Measurements from ENCODE around the gene DBH.

The DBH gene

DNA sequence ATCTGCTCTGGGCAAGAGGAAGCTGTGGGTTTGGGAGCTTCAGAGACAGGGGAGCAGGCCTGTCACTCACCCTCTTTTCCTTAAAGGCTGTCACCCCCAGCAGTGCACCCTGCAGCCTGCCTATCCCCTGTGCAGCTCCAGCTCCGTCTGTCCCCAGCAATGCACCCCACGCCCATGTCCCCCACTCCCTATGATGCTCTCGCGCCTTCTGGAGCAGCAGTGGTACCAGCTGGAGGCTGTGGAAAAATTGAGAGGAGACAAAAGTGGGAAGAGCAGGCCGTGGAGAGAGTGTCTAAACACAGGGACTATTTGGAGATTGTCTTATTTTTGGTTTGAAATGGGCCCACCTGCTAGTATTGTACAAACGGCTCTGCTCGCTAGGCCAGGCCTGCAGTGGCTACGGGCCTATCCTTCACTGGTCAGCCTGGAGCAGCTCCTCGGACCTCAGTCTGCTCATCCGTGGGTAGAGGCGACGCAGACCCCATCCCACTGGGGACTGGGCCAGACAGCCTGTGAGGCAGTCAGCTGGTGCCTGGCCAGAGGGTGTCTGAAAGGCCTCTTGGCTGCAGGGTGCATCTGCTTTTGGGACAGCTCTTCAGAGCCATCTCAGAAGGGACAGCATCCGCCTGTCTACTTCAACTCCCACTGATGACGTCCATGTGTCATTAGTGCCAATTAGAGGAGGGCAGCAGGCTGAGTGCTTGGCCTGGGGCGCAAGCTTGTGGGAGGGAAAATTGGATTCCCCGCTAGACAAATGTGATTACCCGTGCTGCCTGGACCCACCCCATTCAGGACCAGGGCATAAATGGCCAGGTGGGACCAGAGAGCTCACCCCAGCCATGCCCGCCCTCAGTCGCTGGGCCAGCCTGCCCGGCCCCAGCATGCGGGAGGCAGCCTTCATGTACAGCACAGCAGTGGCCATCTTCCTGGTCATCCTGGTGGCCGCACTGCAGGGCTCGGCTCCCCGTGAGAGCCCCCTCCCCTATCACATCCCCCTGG is at the start of gene DBH:
DBH (plus strand) TSS at position 831 of the 999 bp plus-strand sequence; CDS start at position 840, 9 bp downstream.
- DNase-seq = no peak

DNA sequence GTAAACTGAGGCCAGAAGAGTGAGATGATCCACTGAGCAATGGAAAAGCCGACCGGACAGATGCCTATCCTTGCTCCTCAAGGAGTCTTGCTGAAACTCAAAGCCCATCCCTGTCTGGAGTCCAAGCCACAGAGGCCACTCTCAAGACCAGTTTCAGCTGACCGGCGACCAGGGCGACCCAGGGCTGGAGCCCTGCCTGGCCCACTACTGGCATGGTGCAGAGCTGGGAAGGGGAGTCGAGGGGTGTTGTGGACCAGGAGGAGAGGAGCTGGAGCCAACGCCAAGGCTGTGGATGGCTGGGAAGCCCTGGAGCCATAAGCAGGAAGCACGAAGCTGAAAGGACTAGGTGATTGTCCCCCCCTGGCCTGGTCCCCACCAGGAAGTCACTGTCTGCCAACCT is 49.1 kb upstream of the DBH start:
- no peak for DNase-seq

DNA sequence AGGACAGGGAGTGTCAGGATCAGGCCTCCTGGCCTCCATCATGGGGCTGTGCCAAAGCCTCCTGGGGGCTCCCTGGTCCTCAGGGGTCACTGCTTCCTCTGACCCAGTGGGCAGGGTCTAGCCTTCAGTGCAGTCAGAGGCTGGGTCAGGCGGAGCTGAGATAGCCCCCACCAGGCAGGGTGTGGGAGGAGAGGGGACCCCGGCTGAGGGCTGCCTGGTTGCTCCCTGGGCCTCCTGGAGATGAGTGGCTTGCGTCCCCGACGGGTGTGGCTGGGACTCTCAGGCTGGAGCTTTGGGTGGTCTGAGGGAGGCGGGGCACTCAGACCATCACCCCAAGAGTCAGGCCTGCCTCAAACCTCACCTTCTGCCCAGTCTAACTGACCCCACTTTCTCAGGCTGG is 48.7 kb upstream of the DBH start:
- no peak for DNase-seq

DNA sequence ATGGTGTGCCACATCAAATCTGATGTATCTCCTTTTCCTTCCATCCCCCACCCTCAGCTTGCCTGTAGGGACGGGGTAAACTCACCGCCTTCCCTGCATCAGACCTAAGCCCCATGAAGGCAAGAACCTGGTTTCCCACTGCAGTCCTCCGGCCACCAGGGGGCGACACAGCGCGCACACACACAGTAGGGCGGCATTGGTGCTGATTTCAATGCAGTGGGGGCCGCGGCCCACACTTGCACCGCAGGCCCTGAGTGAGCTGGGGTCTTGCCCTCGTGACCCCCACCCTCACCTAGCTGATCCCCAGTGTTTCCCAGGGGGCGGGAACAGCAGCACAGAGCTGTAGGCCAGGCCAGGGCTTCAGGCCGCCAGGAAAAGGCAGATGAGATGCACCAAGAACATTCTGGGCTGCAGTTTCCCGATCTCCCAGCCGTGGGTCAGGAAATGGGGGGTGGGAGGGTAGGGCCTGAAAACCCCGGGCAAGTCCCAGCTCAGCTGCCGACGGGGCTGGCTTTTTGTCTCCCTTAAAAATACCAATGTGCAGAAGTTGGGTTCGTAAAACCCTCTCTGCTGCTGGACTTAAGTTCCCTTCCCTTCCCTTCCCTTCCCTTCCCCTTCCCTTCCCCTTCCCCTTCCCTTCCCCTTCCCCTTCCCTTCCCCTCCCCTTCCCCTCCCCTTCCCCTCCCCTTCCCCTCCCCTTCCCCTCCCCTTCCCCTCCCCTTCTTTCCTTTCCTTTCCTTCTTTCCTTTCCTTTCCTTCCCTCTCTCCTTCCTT is 46.5 kb upstream of the DBH start:
- DNase-seq = no peak

DNA sequence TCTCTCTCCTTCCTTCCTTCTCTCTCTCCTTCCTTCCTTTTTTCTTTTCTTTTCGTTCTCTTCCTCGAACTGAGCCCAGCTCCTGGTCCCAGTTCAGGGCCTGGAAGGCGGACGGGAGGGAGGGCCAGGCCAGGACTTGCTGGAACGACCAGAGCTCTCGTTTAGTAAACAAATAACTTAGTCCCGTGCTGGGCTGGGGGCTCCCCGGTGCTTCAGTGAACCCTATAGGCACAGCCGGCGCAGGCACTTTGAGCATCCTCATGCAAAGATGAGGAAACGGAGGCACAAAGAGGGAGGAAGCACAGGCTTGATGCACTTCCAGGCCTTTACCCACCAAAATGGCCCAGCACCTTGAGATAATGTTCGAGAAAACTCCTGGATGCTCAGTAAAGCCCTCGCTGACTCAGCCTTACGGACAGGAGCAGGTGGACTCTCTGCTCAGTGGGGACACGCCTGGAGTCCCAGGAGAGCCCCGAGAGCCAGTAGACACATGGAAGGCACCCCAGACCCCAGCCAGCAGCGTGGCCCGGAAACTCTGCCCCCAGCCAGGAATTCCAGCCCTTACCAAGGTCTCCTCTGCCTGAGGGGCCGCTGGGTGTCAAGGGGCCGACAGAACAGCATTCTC is 45.8 kb upstream of the DBH start:
- no peak for DNase-seq

DNA sequence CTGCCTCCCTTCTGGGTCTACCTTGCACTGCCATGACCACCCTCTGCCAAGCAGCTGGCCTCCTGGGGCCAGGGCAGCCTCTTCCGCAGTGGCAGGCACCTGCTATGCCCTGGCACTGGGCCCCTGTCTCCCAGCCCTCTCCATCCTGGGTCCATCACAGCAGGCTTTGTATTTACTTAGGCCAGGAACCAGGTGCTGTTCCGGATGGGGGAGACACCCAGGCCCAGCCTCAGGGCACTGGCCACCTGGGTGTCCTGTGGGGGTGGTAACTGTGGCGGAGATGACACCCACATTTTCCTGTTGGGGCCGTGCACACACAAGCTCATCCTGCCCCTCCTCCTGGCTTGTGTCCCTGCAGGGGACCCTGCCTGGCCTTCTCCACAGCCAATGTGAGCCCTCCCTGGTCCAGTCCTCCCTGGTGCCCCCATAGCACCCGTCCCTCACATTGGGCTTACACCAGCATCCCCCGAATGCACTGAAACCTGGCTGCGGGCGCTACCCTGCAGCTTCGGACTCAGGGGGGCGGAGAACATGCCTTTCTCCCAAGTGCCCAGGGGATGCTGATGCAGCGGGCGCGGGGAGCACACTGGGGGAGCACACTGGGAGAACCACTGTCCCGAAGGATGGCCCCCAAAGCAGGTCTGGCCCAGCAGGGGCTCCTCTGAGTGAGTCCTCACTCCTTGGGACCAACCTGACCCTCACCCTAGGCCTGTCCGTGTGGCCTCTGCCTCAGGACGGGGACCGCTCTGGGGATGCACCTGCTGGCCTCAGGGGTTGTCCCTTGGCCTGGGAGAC is 44.9 kb upstream of the DBH start:
- peak; percentile 88 for DNase-seq

DNA sequence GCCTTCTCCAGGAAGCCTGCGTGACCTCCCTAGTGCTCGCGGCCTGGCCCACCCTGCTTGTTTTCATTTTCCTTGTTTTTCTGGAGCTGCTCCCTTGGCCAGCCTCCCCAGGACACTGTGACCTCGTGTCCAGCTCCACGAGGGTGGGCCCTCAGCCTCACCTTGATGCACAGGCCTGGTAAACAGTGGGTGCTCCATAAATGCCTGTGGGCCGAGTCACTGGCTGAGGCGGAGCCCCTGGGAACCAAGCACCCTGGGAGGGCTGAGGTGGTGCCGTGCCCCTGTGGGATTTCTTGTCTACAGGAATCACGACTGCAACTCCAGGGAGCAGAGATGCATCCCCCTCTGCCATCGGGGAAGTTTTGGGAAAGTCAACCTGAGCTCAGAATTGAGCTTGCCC is 44.2 kb upstream of the DBH start:
- DNase-seq = no peak

DNA sequence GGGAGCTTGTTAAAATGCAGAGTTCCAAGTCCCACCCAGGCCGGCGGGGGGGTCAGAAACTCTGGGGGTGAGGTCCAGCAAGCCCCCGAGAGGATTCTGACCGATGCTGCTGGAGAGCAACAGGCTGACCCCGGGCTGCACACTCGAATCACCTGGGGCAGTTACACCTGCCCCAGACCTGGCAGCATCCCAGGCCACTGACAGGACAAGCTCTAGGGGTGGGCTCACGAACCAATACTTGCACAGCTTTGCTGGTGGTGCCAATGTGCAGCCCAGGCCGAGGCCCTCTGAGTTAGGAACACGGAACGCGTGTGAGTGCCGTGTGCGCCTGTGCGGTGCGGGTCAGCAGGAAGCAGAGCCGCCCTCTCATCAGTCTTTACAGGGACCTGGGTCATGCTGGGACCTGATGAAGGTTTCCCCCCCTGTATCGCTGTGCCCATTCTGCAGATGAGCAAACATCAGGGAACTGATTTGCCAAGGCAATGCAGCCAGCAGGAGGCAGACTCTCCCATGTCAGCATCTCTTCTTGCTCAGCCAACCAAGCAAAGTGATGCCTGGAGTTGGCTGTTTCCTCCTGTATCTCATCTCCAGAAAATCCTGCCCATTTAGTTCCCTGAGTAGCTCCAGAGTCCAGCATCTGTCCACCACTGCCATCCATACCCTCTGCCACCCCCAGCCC is 43.3 kb upstream of the DBH start:
- peak; percentile 36 for DNase-seq

DNA sequence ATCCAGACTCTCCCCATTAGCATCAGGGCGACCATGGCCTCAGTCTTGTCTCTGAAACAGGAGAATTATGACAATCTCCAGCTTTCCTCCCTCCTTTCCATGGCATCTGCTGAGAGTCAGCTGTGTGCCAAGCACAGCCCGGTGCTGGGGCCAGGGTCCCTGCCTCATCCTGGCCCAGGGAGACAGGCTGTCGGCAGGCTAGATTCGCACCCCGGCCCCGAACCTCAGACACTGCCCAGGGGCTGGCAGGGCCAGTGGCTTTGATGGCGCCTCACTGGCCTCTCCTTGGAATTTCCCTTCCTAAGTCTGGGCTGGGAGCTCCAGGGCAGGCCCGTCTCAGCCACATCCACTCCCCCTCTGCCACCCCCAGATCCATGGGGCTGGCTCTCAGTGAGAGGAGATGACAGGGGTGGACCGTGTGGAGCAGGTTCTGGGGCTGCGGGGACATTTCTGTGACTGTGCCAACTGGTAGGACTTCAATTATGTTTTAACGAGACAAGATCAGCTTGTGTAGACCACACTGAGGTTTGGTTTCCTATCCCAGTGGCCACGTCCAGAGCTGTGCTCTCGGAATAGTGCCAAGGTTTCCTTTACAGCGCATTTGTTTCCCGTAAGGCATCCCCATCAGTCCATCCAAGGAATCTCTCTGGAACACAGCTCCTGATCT is 42.4 kb upstream of the DBH start:
- no peak for DNase-seq

DNA sequence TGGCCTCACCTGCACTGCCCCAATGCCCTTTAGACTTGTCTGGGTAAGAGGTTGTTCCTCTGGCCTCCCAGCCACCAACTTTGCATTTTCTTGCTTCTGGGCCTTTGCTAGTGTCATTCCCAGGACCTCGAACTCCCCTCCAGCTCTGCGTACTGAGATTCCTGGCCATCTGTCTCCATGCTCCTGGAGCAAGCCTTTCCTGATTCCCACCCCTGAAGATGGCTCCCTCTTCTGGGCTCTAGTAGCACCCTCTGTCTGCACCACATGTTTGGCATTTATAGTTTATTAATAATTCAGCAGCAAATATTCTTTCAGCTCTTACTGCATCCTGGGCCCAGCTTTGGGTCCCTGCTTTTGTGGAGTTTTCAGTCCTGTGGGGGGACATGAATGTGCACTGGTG is 41.9 kb upstream of the DBH start:
- no peak for DNase-seq

DNA sequence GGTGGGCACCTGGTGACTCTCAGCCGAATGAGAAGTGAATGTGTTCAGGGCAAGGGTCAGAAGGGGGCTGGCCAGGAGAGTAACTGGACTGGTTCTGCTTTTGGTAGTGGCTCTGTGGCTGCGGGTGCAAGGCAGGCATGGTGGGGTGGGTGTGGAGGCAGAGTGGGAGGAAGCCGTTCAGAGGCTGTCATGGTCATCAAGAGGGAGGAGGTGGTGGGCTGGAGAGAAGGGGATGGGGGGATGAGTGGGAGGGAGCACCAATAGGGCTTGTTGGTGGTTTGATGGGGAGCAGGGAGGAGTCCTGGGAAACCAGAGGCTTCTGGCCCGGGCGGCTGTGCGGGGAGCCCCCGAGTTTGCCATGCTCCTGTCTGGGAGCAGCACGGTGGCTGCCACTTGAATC is 40.3 kb upstream of the DBH start:
- DNase-seq = no peak

DNA sequence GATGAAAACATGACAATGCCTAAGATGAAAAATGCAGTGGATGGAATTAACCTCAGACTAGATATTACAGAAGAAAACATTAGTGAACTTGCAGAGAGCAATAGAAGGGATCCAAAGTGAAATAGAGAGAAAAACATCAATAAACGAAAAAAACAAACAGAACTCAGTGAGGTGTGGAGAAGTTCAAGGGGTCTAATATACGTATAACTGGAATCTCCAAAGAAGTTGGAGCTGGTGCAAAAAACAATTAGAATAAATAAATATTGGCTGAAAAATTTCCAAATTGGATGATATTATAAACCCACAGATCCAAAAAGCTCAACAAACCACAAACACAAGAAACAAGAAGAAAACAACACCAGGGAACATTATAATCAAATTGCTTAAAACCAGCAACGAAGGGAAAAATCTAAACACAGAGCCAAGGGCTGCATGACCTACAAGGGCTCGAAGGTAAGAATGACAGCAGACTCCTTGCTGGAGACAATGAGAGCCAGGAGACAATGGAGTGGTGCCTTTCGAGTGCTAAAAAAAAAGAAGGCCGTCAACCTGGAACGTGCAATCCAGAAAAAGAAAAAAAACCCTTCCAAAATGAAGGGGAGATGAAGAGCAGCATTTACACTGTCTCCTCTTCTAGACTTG is 38.7 kb upstream of the DBH start:
- DNase-seq = peak; percentile 33

DNA sequence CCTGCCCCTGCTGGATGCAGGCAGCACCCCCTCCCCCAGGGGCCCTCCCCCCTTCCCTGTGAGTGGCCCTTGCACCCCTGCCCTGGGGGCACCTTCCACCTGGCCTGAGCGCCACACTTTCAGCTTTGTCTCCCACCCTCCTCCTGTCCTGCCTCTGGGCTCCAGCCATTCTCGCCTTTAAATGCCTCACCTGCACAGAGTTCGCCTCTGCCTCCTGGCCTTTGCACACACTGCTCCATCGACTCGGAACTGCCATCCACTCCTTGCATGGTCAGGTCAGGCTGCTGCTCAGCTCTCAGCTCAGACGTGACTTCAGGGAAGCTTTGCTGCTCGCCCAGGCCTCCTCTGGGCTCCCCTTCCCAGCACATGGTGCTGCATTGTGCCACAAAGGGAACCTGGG is 37.2 kb upstream of the DBH start:
- no peak for DNase-seq

DNA sequence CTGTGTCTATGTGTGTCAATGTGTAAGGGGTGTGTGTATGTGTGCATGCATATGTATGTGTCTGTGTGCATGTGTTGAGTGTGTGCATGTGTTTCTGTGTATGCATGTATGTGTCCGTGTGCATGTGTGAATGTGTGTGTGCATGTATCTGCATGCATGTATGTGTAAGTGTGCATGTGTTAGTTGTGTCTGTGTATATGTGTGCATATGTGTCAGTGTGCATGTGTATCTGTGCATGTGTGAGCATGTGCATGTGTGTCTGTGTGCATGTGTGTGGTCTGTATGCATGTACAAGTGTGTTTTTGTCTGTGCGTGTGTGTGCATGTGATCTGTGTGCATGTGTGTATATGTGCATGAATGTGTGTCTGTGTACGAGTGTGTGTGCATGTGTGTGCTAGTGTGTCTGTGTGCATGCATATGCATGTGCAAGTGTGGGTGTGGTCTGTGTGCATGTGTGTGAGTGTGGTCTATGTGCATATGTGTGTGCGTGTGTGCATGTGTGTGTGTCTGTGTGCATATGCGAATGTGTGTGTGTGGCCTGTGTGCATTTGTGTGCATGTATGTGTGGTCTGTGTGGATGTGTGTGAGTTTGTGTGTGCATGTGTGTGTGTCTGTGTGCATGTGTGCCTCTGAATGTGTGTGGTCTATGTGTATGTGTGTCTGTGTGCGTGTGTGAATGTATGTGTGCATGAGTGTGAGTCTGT is 36.5 kb upstream of the DBH start:
- no peak for DNase-seq

DNA sequence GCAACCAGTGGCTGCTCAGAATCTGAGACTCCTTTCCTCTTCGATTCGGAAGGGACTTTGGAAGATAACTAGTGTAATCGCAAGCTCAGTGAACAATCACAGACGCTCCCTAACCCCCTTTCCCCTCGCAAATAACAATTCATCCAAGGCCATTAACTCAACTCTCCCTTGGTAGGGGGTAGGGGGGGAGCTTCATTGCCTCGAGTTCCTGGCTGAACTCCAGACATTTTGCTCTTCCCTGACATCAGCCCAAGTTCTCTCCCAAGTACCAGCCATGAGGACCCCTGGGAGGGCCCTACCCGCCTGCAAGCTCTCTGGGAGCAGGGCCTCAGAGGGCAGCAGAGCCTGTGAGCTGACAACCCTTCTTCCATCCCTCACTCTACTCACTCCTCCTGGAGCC is 35.4 kb upstream of the DBH start:
- peak; percentile 37 for DNase-seq

DNA sequence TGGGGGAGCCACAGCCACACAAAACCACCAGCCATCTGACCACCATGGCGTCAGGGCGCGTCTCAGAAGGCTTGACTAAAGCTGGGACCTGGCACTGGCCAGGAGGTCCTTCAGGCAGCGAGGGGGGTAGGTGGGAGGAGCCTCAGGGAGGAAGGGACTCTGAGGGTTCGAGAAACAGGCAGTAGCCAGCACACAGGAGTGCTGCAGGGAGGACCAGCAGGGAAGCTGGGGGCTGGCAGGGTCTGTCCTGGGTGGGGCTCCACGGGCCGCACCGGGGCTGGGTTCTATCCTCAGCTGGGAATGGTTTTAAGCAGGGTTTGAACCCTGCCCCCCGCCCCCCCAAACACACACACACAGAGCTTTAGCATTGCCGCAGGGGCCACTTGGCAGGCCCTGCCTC is 34.4 kb upstream of the DBH start:
- DNase-seq = no peak

DNA sequence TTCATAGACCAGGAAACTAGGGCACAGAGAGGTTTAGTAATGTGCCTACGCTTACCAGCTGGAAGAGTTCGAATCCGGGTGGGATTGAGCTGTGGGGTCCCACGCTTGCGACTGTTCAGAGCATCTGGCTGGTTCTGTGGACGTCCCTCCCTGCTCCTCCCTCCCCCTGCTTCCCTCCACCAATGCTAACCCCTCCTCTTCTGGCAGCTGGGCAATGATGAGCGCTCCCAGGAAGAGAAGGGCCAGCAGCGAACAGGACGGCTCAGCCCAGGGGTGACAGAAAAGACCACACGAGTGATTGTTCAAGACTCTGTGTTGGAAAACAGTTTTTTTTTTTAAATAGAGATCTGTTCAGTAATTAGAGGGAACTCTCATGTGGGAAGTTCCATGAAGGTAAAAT is 33.9 kb upstream of the DBH start:
- no peak for DNase-seq

DNA sequence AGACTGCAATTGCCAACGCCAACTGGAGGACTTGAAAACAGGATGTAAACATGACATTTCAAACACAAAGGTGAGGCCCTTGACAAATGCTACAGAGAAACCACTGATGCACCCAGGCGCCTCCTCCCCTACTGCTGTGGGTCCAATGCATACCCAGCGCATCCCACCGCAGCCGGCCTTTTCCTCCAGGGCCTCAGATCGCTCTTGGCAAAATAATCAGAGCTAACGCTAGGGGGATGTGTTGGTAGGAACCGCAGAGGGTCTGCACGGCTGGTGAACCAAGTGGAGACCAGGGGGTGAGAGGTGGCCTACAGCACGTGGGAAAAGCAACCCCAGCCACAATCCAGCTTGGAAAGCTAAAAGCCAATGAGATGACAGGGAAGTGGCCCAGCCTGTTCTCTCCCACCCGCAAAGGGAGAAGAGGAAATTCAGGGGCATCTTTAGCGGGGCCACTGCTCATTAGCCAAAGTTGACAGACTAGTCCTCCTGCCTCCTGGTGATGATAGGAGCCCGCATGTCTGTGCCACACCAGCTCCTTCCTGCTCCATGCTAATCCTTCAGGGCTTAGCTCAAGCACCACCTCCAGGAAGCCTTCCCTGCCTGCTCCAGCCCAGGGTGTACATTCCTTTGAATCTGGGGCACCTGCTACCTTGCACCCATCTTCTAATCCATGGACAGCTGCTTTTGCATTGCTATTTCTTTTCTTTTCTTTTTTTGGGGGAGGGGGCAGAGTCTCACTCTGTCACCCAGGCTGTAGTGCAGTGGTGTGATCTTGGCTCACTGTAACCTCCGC is 32.8 kb upstream of the DBH start:
- DNase-seq = peak; percentile 41

DNA sequence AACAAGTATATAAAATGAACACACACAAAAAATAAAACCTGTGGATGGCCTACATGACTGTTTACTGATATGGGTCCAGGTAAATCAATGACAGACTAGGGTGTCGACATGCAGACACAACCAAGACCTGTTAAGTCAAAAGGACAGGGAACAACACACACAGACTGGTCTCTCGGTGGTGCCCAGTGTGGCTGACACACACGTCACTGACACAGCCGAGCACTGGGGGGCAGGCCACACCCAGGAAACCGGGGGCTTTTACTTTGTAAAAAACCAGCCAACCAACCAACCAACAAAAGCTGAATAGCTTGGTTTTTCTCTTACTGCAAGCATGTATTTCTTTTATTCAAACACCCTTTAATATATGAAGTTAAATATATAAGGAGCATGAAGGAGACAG is 31.9 kb upstream of the DBH start:
- peak; percentile 27 for DNase-seq

DNA sequence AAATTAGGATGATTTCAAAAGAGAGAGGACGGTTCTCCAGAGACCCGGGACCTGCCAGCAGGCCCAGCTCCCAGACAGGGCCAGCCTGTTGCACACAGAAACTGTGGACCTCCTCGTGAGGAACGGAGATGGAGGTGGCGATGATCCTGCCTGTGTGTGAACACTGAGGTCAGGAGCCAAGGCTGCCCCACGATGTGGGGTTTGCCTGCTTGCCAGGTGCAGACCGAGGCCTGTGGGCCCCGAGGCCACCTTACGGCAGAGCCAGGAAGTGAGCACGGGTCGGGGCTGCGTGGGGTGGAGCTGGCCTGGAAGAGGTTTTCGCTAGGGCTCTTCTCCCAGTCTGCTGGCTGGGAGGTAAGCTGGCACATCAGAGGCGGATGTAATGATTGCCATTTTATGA is 31.3 kb upstream of the DBH start:
- no peak for DNase-seq
